ENCODE results near the gene C1QBP. TPM values are rescaled to one million over a fixed set of nuclear protein-coding genes. Genes with fewer than 3 reads are reported as not detected.
A peak's percentile ranks its signal among the peaks of the same experiment; 100 is the strongest.
"Not testable (repeated sequence)": the region's sequence is repeated elsewhere in the genome, so short reads cannot be mapped to it uniquely, and the experiment has no call there.

Gene C1QBP
- 74.2 TPM for total RNA-seq (ENCODE audit: insufficient read depth, low replicate concordance)

GRCh38 chr17:5438716-5439445 is at the start of gene C1QBP:
C1QBP (minus strand) TSS chr17:5439155; CDS start chr17:5439073, 82 bp downstream.
- DNase-seq (ENCODE audit: low spot score), result peak; percentile 95

- DNase-seq (ENCODE audit: low spot score), result no peak
Measured at GRCh38 chr17:5488752-5489151, 49.8 kb upstream of the C1QBP start.

- DNase-seq (ENCODE audit: low spot score), result peak; percentile 100
Measured at GRCh38 chr17:5486206-5487124, 47.5 kb upstream of the C1QBP start, which contains the start of gene MIS12. MIS12 (plus strand) TSS chr17:5486566; CDS start chr17:5488863, 2,297 bp downstream.

GRCh38 chr17:5485270-5486205 is 46.6 kb upstream of the C1QBP start, which contains the start of gene DERL2:
DERL2 (minus strand) TSS chr17:5486178; CDS start chr17:5486161, 17 bp downstream.
- no peak for DNase-seq (ENCODE audit: low spot score)

GRCh38 chr17:5481451-5481850 is 42.5 kb upstream of the C1QBP start:
- no peak for DNase-seq (ENCODE audit: low spot score)

GRCh38 chr17:5480962-5481361 is 42.0 kb upstream of the C1QBP start:
- peak; percentile 56 for DNase-seq (ENCODE audit: low spot score)

GRCh38 chr17:5478992-5479391 is 40.0 kb upstream of the C1QBP start:
- DNase-seq (ENCODE audit: low spot score), result no peak

- DNase-seq (ENCODE audit: low spot score), result peak; percentile 57
Measured at GRCh38 chr17:5473906-5474305, 35.0 kb upstream of the C1QBP start.

GRCh38 chr17:5472511-5472910 is 33.6 kb upstream of the C1QBP start:
- DNase-seq (ENCODE audit: low spot score), result no peak

- peak; percentile 17 for DNase-seq (ENCODE audit: low spot score)
Measured at GRCh38 chr17:5468075-5468473, 29.1 kb upstream of the C1QBP start.

GRCh38 chr17:5467416-5467815 is 28.5 kb upstream of the C1QBP start:
- no peak for DNase-seq (ENCODE audit: low spot score)

GRCh38 chr17:5466295-5466694 is 27.3 kb upstream of the C1QBP start:
- DNase-seq (ENCODE audit: low spot score), result no peak

GRCh38 chr17:5464717-5465507 is 26.0 kb upstream of the C1QBP start:
- no peak for DNase-seq (ENCODE audit: low spot score)

- no peak for DNase-seq (ENCODE audit: low spot score)
Measured at GRCh38 chr17:5446786-5447185, 7.8 kb upstream of the C1QBP start.

- no peak for DNase-seq (ENCODE audit: low spot score)
Measured at GRCh38 chr17:5444209-5444608, 5.3 kb upstream of the C1QBP start.

GRCh38 chr17:5443728-5444127 is 4.8 kb upstream of the C1QBP start:
- DNase-seq (ENCODE audit: low spot score), result no peak

- no peak for DNase-seq (ENCODE audit: low spot score)
Measured at GRCh38 chr17:5439446-5439764, 450 bp upstream of the C1QBP start.

- no peak for DNase-seq (ENCODE audit: low spot score)
Measured at GRCh38 chr17:5437721-5438317, 1.1 kb downstream of the C1QBP start.

- DNase-seq (ENCODE audit: low spot score), result not testable (repeated sequence)
Measured at GRCh38 chr17:5435781-5436315, 3.1 kb downstream of the C1QBP start.

GRCh38 chr17:5434984-5435383 is 4.0 kb downstream of the C1QBP start:
- DNase-seq (ENCODE audit: low spot score), result no peak

All from umbilical cord (tissue), 2 donors.